ENCODE data around the gene IP6K3. TPM values are rescaled to one million over a fixed set of nuclear protein-coding genes. Genes with fewer than 3 reads are reported as not detected.

The IP6K3 gene
- polyA plus RNA-seq, 1 of the 3 experiments (the other 2 are of a cell fraction), result 0.21 TPM

DNA sequence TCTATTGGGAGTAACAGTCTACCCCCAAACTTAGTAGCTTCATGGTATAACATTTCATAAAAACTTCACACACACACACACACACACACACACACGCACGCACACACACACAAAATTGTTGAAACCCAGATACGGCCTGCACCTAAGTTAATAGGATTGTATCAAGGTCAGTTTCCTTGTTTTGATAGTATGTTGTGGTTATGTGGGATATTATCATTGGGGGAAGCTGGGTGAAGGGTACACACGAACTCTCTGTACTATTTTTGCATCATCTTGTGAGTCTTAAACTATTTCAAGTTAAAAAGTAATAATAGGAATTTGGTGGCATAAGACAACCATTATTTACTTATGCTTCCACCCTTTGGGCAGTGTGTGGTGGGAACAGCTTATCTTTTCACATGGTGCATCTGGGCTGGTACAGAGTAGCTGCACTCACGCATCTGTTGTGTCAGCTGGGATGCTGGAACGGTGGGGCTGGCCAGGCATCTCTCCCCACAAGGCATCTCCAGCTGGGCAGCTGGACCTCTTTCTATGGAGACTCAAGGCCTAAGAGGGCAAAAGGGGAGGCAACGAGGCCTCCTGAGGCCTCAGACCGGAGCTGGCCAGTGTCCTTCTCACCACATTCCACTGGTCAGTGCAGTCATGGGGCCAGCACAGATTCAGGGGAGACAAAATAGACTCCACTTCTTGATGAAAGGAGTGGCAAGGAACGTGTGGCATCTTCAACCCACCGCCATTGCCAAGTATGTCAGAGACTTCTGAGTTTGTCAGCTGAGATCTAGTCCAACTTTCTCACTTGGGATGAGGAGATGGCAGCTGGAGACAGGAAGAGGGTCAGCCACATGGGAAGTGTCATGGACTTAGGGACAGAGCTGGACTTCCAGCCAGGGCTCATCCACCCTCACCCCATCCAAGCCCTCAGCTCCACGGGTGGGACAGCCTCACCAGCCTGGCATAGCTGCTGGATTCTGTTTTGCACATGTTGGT is 20.5 kb upstream of the IP6K3 start:
- no peak for DNase-seq
- Histone ChIP-seq H3K9me2 (no peaks in the 10 kb centered on the region), H3K36me3 (replicated peaks in 1 of 2; ENCODE audit: control insufficient read depth in 1 of 2, insufficient read depth in 2 of 2, low read length in 1 of 2) (peaks cover 1 to 2% of the 10 kb centered on the region in 2 experiments), H3F3A (replicated peaks; ENCODE audit: insufficient read depth) (peaks cover 17% of the 10 kb centered on the region), H3K27ac (ENCODE audit: low read depth in 2 of 2, low read length in 1 of 2) (no peak overlapping the region), H3K27me3 (ENCODE audit: insufficient read depth) (no peaks in the 10 kb centered on the region), H3K9me3 (no peaks in the 10 kb centered on the region), H3K79me2 (ENCODE audit: insufficient read depth) (no peaks in the 10 kb centered on the region), H3K4me3 (ENCODE audit: low read depth in 2 of 2, low read length in 1 of 2) (no peak overlapping the region), H3K4me1 (ENCODE audit: control insufficient read depth in 1 of 2, insufficient read depth in 2 of 2, low read depth in 1 of 2, low read length in 1 of 2) (peaks cover 26 to 34% of the 10 kb centered on the region in 2 experiments; a peak in 3 of 4 replicates), H3K9ac (no peak overlapping the region), H3K4me2 (no peak overlapping the region), H2AFZ (ENCODE audit: low read depth) (no peak overlapping the region), H4K20me1 (ENCODE audit: insufficient read depth) (no peaks in the 10 kb centered on the region; the same call in 1 of the 2 replicates)
- WGBS (ENCODE audit: low lambda C conversion rate), result 58% methylated on average over 11 of the region's 11 CpGs
- ChIA-PET POLR2A (interaction anchor here (0.8 kb wide), 1 partner anchor 258 kb away, joined by 3 read pairs; no protein-coding TSS in a partner anchor), CTCF (interaction anchor here (0.6 to 14.7 kb wide), 27 partner anchors 8 to 399 kb away, joined by 3 to 204 read pairs (median 4); partner anchors contain the start of genes IP6K3, LEMD2 and UQCC2)
- TF ChIP-seq, protein P1, sequence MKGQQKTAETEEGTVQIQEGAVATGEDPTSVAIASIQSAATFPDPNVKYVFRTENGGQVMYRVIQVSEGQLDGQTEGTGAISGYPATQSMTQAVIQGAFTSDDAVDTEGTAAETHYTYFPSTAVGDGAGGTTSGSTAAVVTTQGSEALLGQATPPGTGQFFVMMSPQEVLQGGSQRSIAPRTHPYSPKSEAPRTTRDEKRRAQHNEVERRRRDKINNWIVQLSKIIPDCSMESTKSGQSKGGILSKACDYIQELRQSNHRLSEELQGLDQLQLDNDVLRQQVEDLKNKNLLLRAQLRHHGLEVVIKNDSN (IDR thresholded peaks at IDR 0.05; ENCODE audit: borderline replicate concordance, low read depth), result no peak
- TF ChIP-seq EZH2phosphoT487 (IDR thresholded peaks at IDR 0.05; ENCODE audit: borderline replicate concordance, low read depth), result no peak
- TF ChIP-seq FOXM1 (IDR thresholded peaks at IDR 0.05; ENCODE audit: low read depth), result no peak
- TF ChIP-seq RFX5 (IDR thresholded peaks at IDR 0.05; ENCODE audit: low read length), result no peak
- TF ChIP-seq, protein P2, sequence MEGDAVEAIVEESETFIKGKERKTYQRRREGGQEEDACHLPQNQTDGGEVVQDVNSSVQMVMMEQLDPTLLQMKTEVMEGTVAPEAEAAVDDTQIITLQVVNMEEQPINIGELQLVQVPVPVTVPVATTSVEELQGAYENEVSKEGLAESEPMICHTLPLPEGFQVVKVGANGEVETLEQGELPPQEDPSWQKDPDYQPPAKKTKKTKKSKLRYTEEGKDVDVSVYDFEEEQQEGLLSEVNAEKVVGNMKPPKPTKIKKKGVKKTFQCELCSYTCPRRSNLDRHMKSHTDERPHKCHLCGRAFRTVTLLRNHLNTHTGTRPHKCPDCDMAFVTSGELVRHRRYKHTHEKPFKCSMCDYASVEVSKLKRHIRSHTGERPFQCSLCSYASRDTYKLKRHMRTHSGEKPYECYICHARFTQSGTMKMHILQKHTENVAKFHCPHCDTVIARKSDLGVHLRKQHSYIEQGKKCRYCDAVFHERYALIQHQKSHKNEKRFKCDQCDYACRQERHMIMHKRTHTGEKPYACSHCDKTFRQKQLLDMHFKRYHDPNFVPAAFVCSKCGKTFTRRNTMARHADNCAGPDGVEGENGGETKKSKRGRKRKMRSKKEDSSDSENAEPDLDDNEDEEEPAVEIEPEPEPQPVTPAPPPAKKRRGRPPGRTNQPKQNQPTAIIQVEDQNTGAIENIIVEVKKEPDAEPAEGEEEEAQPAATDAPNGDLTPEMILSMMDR (IDR thresholded peaks at IDR 0.05), result no peak
- no peak for TF ChIP-seq EP300 (IDR thresholded peaks at IDR 0.05; ENCODE audit: borderline replicate concordance in 1 of 2, low read depth in 1 of 2, low read length in 1 of 2)

DNA sequence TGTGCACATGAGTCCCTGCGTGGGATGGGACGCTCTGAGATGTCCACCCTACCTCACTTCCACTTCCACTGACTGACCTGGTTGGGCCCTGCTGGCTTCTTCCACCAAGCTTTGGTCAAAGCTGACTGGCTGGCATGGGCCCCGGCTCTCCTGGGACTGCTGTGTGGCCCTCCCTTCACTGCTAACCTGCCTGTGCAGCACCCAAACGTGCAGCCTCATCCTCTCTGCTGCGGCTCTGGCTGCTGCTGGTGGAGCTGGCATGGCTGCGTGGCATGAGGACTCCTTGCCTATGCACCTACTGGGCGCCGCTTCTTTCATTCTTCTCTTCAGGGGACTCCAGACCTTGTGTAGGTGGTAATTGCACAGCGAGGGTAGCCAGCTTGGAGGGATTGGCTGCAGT is 18.7 kb upstream of the IP6K3 start:
- POLR2A ChIA-PET, result no interaction called here

More for the DNA sequence above, 18.7 kb upstream of the IP6K3 start:
- Histone ChIP-seq H3K4me2 (no peak overlapping the region), H3K27ac (ENCODE audit: low read depth in 2 of 2, low read length in 1 of 2) (no peak overlapping the region), H3K9ac (no peak overlapping the region), H3K4me3 (ENCODE audit: low read depth in 2 of 2, low read length in 1 of 2) (no peak overlapping the region), H3K9me3 (no peaks in the 10 kb centered on the region), H3K9me2 (no peaks in the 10 kb centered on the region), H2AFZ (ENCODE audit: low read depth) (no peak overlapping the region), H3K4me1 (ENCODE audit: control insufficient read depth in 1 of 2, insufficient read depth in 2 of 2, low read depth in 1 of 2, low read length in 1 of 2) (peaks cover 18 to 22% of the 10 kb centered on the region in 2 experiments; a peak in 2 of 4 replicates), H3K79me2 (ENCODE audit: insufficient read depth) (no peaks in the 10 kb centered on the region), H3F3A (replicated peaks; ENCODE audit: insufficient read depth) (peaks cover under 1% of the 10 kb centered on the region), H3K36me3 (replicated peaks in 1 of 2; ENCODE audit: control insufficient read depth in 1 of 2, insufficient read depth in 2 of 2, low read length in 1 of 2) (no peaks in the 10 kb centered on the region), H3K27me3 (ENCODE audit: insufficient read depth) (no peaks in the 10 kb centered on the region), H4K20me1 (ENCODE audit: insufficient read depth) (no peaks in the 10 kb centered on the region)
- no peak for DNase-seq
- TF ChIP-seq FOSL2 (IDR thresholded peaks at IDR 0.05; ENCODE audit: borderline replicate concordance, low read depth) (no peak), GATA2 (CRISPR knock-in tag; IDR thresholded peaks at IDR 0.05) (no peak), NRF1 (IDR thresholded peaks at IDR 0.05; ENCODE audit: low read depth, low read length) (no peak), GABPA (IDR thresholded peaks at IDR 0.05; ENCODE audit: low read depth) (no peak), POLR2AphosphoS5 (IDR thresholded peaks at IDR 0.05; ENCODE audit: low read depth, low read length) (no peak)
- TF ChIP-seq, protein P3, sequence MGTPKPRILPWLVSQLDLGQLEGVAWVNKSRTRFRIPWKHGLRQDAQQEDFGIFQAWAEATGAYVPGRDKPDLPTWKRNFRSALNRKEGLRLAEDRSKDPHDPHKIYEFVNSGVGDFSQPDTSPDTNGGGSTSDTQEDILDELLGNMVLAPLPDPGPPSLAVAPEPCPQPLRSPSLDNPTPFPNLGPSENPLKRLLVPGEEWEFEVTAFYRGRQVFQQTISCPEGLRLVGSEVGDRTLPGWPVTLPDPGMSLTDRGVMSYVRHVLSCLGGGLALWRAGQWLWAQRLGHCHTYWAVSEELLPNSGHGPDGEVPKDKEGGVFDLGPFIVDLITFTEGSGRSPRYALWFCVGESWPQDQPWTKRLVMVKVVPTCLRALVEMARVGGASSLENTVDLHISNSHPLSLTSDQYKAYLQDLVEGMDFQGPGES (IDR thresholded peaks at IDR 0.05; ENCODE audit: low read depth, low read length), result no peak
- WGBS (ENCODE audit: low lambda C conversion rate), result 91% methylated on average over 7 of the region's 9 CpGs
- CTCF ChIA-PET, result interaction anchor here (1.1 to 14.7 kb wide), 7 partner anchors 14 to 389 kb away, joined by 3 to 204 read pairs (median 63); partner anchors contain the start of genes IP6K3 and UQCC2

All from SK-N-SH (cell line).